HG03095 (cell line): ENCODE measurements around the gene ZMYND11.

ENCODE experiments used
- ATAC-seq: cut with Tn5 transposase; IDR thresholded peaks from one replicate; pipeline ENCODE4 v1.9.1; 2021; ENCODE audit warnings: moderate library complexity; ENCODE audit not compliant: unreplicated experiment

Gene ZMYND11

DNA sequence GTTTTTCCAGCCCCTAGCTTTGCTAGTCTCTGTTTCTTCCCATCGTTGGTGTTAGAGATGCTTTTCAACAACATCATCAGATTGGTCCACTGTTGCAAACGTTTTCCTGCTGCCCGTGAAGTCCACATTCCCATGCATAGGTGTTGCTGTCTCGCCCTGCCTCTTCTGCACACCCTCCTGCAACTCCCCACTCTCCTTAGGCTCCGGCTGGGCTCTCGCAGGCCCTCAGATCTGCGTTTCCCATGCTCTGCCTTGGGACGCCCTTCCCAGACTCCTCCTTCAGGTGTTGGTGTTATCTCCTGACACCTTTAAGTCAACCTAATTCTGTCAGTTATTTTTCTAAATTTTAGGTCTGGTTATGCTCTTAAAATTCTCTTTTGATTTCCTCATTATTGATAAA, 55.0 kb downstream of the ZMYND11 start:
- no peak for ATAC-seq

DNA sequence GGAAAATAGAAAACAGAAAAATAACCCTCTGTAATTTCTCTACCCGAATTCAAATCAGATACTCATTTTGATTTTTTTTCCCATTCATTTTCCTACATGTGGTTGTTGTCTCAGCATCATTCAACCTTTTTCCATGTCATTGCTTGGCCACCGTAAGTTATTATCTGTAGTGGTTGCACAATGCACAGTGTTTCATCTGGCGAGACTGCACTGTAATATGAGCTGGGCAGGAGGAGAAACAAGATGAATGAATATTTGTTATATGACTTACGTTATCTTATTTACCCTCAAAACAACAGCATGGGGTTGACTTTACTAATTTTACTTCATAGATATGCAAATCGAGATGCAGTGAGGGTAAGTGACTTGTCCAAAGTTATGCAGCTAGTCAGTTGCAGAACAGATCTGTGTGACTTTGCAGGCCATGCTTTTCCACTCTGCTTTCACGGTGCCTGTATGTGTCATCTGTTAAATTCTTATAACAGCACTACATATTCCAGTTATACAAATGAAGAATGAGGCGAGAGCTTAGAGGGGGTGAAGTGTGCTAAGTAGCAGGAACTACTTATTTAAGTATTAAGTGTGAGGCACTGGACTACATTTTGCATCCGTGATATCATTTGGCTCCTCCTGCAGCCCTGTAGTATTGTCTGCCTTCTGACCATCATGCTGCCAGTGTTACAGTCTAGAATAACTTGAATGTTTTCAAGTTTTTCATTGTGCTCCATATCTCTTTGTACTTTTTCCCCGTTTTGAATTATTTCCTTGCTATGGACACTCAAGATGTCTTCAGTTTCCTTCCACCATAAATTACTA, 56.7 kb downstream of the ZMYND11 start:
- no peak for ATAC-seq

DNA sequence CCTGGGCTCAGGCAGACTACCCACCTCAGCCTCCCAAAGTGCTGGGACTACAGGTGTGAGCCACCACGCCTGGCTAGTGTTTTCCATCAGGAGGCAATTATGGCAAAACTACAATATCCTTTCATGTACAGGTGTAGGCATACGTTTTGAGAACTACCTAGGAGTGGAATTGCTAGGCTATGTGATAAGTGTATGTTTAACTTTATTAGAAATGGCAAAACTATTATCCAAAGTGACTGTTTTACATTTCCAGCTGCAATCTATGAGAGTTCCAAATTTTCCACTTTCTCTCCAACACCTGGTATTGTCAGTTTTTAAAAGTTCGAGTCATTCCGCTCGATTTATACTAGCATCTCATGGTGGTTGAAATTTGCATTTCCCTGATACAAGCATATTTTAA, 59.0 kb downstream of the ZMYND11 start:
- no peak for ATAC-seq

DNA sequence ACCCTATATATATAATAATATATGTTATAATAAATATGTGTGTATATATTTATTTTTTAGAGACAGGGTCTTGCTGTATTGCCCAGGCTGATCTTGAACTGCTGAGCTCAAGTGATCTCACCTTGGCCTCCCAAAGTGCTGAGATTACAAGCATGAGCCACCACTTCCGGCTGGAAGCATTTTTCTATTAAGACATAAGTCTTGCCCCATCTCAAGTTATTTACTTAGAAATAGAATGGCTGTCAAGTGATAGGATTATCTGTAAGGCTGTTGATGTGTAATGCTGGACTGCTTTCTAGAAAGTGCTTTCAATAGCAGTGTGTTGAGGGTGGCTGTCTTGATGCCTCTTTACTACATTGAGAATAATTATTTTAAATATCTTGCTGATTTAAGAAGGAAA, 65.2 kb downstream of the ZMYND11 start:
- ATAC-seq, result no peak

GRCh38 chr10:201328-201771, 66.1 kb downstream of the ZMYND11 start:
- no peak for ATAC-seq

- ATAC-seq, result no peak
Measured at GRCh38 chr10:208616-209015, 73.4 kb downstream of the ZMYND11 start.

GRCh38 chr10:209357-209756, 74.1 kb downstream of the ZMYND11 start:
- ATAC-seq, result no peak

- no peak for ATAC-seq
Measured at GRCh38 chr10:210297-210696, 75.0 kb downstream of the ZMYND11 start.

DNA sequence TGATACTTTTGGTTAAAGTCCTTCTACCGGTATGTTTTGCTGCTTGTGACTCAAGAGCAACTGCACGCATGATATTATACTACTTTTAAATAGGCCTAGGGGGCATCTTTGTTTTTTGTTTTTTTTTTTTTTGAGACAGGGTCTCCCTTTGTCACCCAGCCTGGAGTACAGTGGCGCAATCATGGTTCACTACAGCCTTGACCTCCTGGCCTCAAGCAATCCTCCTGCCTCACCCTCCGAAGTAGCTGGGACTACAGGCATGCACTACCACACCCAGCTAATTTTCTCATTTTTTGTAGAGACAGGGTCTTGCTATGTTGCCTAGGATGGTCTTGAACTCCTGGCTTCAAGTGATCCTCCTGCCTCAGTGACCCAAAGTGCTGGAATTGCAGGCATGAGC, 80.2 kb downstream of the ZMYND11 start:
- no peak for ATAC-seq

DNA sequence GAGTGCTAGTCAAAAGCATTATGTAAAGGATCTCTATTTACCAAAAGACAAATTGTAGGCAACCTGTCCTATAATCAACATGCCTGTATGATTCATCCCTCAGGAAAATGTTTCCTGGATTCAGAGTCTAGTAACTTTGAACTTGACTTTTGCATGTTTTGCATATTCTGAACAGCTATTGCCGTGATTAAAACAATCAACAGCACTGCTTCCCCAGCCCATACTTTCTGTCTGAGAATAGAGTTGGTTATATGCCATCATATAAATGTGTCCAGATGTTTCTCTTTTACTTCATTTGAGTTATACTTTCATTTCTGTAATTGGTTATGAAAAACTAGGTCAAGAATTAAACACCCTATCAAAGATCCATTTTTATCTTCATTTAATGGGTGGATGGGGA, 83.5 kb downstream of the ZMYND11 start:
- no peak for ATAC-seq

- no peak for ATAC-seq
Measured at GRCh38 chr10:219731-220472, 84.6 kb downstream of the ZMYND11 start.

- no peak for ATAC-seq
Measured at GRCh38 chr10:224571-224970, 89.3 kb downstream of the ZMYND11 start.

- no peak for ATAC-seq
Measured at GRCh38 chr10:226018-226417, 90.8 kb downstream of the ZMYND11 start.

DNA sequence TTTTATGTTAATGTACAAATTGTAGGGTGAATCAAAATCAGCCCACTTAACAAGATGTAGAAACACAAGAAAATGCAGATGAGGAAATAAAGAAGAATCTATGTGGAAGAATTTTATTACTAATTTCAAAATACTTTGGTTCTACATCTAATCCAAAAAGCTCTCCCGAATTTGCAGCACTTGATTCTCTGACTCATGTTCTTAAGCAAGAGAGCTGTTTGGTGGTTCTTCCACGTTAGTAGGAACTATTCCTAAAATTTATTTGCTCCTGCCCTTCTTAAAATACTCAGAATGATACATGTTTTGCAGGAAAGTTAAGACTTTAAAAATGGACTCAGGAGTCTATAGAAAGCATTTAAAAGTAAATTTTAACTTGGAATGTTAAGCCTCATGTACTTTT, 91.8 kb downstream of the ZMYND11 start:
- no peak for ATAC-seq

DNA sequence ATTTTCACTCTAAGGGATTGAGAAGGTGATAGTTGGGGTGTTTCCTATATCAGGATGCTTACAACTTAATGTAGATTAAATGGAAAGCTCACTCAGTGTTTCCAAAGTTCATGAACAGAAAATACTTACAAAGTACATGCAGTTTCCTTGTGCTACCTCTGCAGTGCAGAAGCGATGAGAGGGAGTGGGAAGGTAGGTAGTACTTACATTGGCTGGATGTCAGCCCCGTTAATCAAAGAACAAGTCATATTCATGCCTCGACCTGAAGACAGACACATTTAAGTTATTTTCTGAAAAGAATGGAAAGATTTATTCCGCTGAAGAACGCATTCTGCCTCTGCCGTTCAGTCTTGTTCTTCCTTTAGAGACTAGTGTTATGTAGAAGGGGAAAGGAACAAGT, 93.1 kb downstream of the ZMYND11 start:
- no peak for ATAC-seq

GRCh38 chr10:230758-231157, 95.5 kb downstream of the ZMYND11 start:
- no peak for ATAC-seq

GRCh38 chr10:232061-232460, 96.8 kb downstream of the ZMYND11 start:
- no peak for ATAC-seq

DNA sequence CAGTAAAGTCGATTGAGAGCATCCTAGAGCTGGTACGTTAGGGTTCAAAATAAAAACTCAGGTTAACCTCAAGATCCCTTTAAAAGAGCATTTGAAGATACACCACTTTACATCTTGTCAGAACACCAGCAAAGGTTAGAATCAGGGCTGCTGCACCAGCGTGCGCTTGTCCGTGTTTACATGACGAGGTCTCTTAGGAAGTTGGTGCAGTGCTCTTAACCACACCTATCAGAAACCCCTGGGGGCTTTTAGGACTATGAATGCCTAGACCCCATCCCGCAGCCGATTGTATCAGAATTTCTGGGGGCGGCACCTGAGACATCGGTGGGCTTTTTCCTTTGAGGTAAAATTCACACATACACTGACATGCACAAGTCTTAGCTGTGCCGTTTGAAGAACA, 97.6 kb downstream of the ZMYND11 start:
- ATAC-seq, result no peak

- no peak for ATAC-seq
Measured at GRCh38 chr10:234708-235406, 99.6 kb downstream of the ZMYND11 start.

DNA sequence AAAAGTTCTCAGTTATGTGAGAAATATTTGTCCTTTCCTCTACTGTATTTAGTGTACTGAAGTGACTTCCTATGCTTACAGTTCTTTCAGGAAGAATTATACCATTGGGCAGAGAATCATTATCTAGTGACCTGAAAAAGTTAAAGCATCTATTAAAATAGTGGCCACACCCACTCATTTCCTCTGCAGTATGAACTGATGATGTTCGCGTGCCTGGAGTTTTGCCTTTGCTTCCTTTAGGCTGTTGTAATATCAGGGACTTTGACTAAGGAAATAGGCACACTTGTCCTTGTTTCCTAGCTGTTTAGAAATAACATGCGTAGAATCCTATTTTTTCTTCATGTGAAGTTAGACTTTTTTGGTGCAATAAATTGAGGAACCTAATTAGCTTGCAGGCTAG, 100.7 kb downstream of the ZMYND11 start:
- no peak for ATAC-seq

DNA sequence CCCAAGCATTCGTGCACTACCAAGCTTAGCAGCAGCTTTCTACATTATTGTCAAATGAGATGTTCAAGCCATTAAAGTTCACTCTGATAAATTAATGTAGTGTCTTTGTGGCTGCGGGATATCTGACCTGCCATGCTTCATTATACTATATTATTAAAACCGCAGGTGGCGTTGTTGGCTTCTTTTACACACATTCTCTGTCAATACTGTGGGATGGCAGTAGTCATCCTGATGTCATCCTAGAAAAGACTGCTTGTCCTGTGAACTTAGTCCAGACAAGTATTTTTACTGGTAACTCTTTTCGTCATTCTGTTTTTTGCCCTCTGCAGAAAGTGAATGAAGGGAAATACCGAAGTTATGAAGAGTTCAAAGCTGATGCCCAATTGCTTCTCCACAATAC, 103.9 kb downstream of the ZMYND11 start:
- no peak for ATAC-seq

DNA sequence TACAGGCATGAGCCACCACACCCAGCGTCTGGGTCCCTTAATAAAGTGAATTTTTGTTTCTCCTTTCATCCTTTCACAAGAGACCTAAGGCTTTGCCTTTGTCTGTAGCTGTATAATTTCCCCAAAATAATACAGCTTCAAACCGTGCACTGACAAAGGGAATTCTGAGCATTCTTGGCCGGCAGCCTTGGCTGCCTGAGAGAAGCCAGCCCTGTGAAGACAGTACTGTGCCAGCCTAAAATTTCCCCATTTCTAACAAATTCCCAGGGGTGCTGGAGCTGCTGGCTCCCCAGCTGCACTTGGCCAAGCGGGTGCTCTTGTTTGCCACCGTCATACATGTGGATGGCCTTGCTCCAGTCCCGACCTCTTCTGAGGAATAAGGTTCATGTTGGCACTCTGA, 106.2 kb downstream of the ZMYND11 start:
- no peak for ATAC-seq
